Measurements from ENCODE around the gene GOLGA6L10. TPM values are rescaled to one million over a fixed set of nuclear protein-coding genes. Genes with fewer than 3 reads are reported as not detected.

The GOLGA6L10 gene
- total RNA-seq, 1 experiment from 2014 or later: 2.0 TPM

- Mint-ChIP-seq H3K36me3 (ENCODE audit: insufficient read depth in 1 of 3, low read depth in 3 of 3) (peaks cover 2 to 11% (median 4%) of the 10 kb centered on the region in 3 experiments; a peak in 6 of 7 replicates), H3K27ac (peak overlapping the region in 1 of 3 experiments; percentile 34; a peak in 2 of 7 replicates), H3K4me3 (no peak overlapping the region), H3K4me1 (peaks cover 23 to 29% of the 10 kb centered on the region in 2 experiments), H3K27me3 (ENCODE audit: low read depth) (no peaks in the 10 kb centered on the region), H3K9me3 (peaks cover 0 to 3% of the 10 kb centered on the region in 2 experiments; a peak in 3 of 5 replicates)
- Histone ChIP-seq H3T11ph (ENCODE audit: low read length) (no peak overlapping the region), H3K56ac (ENCODE audit: insufficient read length, low read depth, low read length) (no peak overlapping the region), H3K27me3 (ENCODE audit: insufficient read depth, low read length) (no peaks in the 10 kb centered on the region), H3K27ac (ENCODE audit: insufficient read length, low read depth, low read length) (no peak overlapping the region), H2BK12ac (ENCODE audit: insufficient read length, low read depth, low read length) (no peak overlapping the region), H4K8ac (replicated peaks; ENCODE audit: insufficient read length, low read depth, low read length) (no peak overlapping the region), H3K4me2 (ENCODE audit: insufficient read depth, insufficient read length, low read length) (no peak overlapping the region), H2BK15ac (ENCODE audit: low read depth, low read length) (no peak overlapping the region), H3K9ac (ENCODE audit: extremely low read depth, insufficient read length, low read length) (no peak overlapping the region), H3K79me2 (ENCODE audit: insufficient read depth, low read length) (no peaks in the 10 kb centered on the region; the same call in 1 of the 2 replicates), H3K23me2 (ENCODE audit: insufficient read length, low read depth, low read length, poor library complexity, severe bottlenecking) (no peaks in the 10 kb centered on the region), H2BK5ac (ENCODE audit: insufficient read length, low read length) (no peak overlapping the region), H2BK20ac (ENCODE audit: low read depth, low read length, poor library complexity, severe bottlenecking) (no peak overlapping the region), H4K91ac (ENCODE audit: insufficient read length, low read depth, low read length) (no peak overlapping the region), H2AK5ac (ENCODE audit: insufficient read length, low read length) (no peak overlapping the region), H4K20me1 (ENCODE audit: control insufficient read depth, insufficient read depth, insufficient read length) (no peaks in the 10 kb centered on the region), H2BK120ac (ENCODE audit: low read depth, low read length, poor library complexity, severe bottlenecking) (no peak overlapping the region), H3K9me3 (ENCODE audit: control insufficient read depth, low read depth, low read length) (no peaks in the 10 kb centered on the region), H2AFZ (ENCODE audit: low read length) (no peak overlapping the region), H4K5ac (ENCODE audit: insufficient read length, low read depth, low read length) (no peak overlapping the region), H3K79me1 (ENCODE audit: insufficient read depth, low read depth, low read length, poor library complexity, severe bottlenecking) (no peaks in the 10 kb centered on the region), H3K4ac (ENCODE audit: low read depth, low read length) (no peak overlapping the region), H3K23ac (ENCODE audit: insufficient read length, low read depth, low read length) (no peak overlapping the region), H3K14ac (ENCODE audit: insufficient read depth, low read length) (no peak overlapping the region), H3K4me1 (ENCODE audit: insufficient read depth, low read length) (no peaks in the 10 kb centered on the region; the same call in 1 of the 2 replicates), H3K18ac (ENCODE audit: insufficient read length, low read depth, low read length) (no peak overlapping the region)
- no CpG with 5 or more reads among the region's 1 CpG for WGBS (ENCODE audit: extremely low coverage, insufficient read length, low lambda C conversion rate)
- DNase-seq: no peak
- TF ChIP-seq CTCF (conservative IDR thresholded peaks at IDR 0.05): no peak
These were observed 49.5 kb upstream of the GOLGA6L10 start for GRCh38 chr15:82398785-82399184.
